ENCODE data around the gene GALNT1. TPM values are rescaled to one million over a fixed set of nuclear protein-coding genes. Genes with fewer than 3 reads are reported as not detected.

Gene GALNT1
- total RNA-seq = 79.2 and 79.7 TPM in 2 replicates

DNA sequence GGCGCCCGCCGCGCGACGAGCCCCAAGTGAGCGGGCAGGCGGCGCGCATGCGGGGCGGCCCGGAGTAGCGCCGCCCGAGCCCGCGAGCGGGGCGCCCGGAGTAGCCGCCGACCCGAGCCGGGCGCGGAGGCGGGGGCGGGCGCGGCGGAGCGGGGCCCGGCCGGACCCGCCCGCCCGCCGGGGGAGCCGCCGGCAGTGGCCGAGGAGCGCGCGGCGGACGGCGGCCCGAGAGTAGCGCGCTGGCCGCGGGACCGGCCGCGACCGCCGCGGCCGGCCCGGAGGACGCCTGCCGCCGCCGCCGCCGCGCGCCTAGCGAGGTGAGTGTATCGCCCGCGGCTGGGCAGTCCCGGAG, at the start of gene GALNT1:
Gene GALNT1, plus strand, starts transcription at position 195 of the 352 bp plus-strand sequence. CDS start 72,923 bp downstream, outside the sequence.

Other genes with a start within 250 kb of the GALNT1 start
- 25.5 and 33.8 TPM in 2 replicates for gene ZNF24, start 237.3 kb upstream of the GALNT1 start, total RNA-seq
- gene ZNF396, start 204.4 kb upstream of the GALNT1 start, total RNA-seq = 2.0 TPM in 2 replicates
- 3.5 and 5.9 TPM in 2 replicates for gene INO80C, start 83.8 kb upstream of the GALNT1 start, total RNA-seq

All from placental epithelial cell (primary cell).